Gastroesophageal sphincter (tissue), 3 donors: ENCODE results near the gene PCBP3.

Source experiments
- CTCF ChIP-seq, 4 experiments: fragments of 200-600 bp in 2 of 4; fragments of 450-650 bp in 2 of 4; sonication (generic) in 1 of 4; IDR thresholded peaks; one replicate each; pipeline ENCODE4 v1.5.1; 2017 to 2019; ENCODE audit warnings: antibody characterized with exemption in 4 of 4, mild to moderate bottlenecking in 2 of 4, moderate library complexity in 2 of 4
- POLR2A ChIP-seq, 2 donors: fragments of 450-650 bp; IDR thresholded peaks; one replicate each; pipeline ENCODE4 v1.6.1; 2017; ENCODE audit warnings: antibody characterized with exemption in 2 of 2, mild to moderate bottlenecking in 2 of 2, moderate library complexity in 1 of 2
- POLR2AphosphoS5 ChIP-seq: sonication (generic); formaldehyde crosslinking; IDR thresholded peaks from one replicate; pipeline ENCODE4 v1.6.1; 2017; ENCODE audit warnings: antibody characterized with exemption

- TF ChIP-seq CTCF (IDR thresholded peaks at IDR 0.05) (no peak), POLR2A (IDR thresholded peaks at IDR 0.05) (no peak), POLR2AphosphoS5 (no peak)
These were observed 195.7 kb downstream of the PCBP3 start for GRCh38 chr21:45839274-45839673.
